HG03045 (cell line): ENCODE results near the gene LST1.
A peak's percentile ranks its signal among the peaks of the same experiment; 100 is the strongest.
"Not testable (repeated sequence)": the region's sequence is repeated elsewhere in the genome, so short reads cannot be mapped to it uniquely, and the experiment has no call there.

Experiments
- ATAC-seq: cut with Tn5 transposase; IDR thresholded peaks from one replicate; pipeline ENCODE4 v1.9.1; 2021; ENCODE audit warnings: mild to moderate bottlenecking, moderate library complexity; ENCODE audit not compliant: unreplicated experiment

LST1 gene

GRCh38 chr6:31586008-31586407 is at the start of gene LST1:
Gene LST1 (plus strand): TSS chr6:31586277. CDS start chr6:31587300, 1,023 bp downstream.
- ATAC-seq: no peak

- no peak for ATAC-seq
These were observed 47.2 kb upstream of the LST1 start for GRCh38 chr6:31538805-31539400.

- ATAC-seq: no peak
These were observed 45.4 kb upstream of the LST1 start for GRCh38 chr6:31540640-31541039.

GRCh38 chr6:31541059-31541657 is 44.9 kb upstream of the LST1 start:
- no peak for ATAC-seq

GRCh38 chr6:31541658-31542521 is 44.2 kb upstream of the LST1 start, which contains the start of gene DDX39B:
Gene DDX39B (minus strand): TSS chr6:31542003. CDS start chr6:31540532, 1,471 bp downstream.
- peak; percentile 67 for ATAC-seq

- ATAC-seq: no peak
These were observed 42.4 kb upstream of the LST1 start for GRCh38 chr6:31543639-31544038.

- ATAC-seq: no peak
These were observed 41.4 kb upstream of the LST1 start for GRCh38 chr6:31544676-31545075.

- no peak for ATAC-seq
These were observed 40.8 kb upstream of the LST1 start for GRCh38 chr6:31545291-31545690.

GRCh38 chr6:31546339-31546957 is 39.6 kb upstream of the LST1 start, which contains the start of gene ATP6V1G2:
Gene ATP6V1G2 (minus strand): TSS chr6:31546608. CDS start chr6:31546559, 49 bp downstream.
- peak; percentile 39 for ATAC-seq

- ATAC-seq: peak; percentile 74
These were observed 38.9 kb upstream of the LST1 start, which contains the start of gene NFKBIL1 for GRCh38 chr6:31546958-31547726. Gene NFKBIL1 (plus strand): TSS chr6:31547608. CDS start chr6:31547695, 87 bp downstream.

GRCh38 chr6:31547727-31548543 is 38.1 kb upstream of the LST1 start:
- no peak for ATAC-seq

- no peak for ATAC-seq
These were observed 37.6 kb upstream of the LST1 start for GRCh38 chr6:31548544-31548873.

- not testable (repeated sequence) for ATAC-seq
These were observed 34.7 kb upstream of the LST1 start for GRCh38 chr6:31551371-31551770.

GRCh38 chr6:31556307-31556706 is 29.8 kb upstream of the LST1 start:
- ATAC-seq: no peak

- no peak for ATAC-seq
These were observed 28.4 kb upstream of the LST1 start for GRCh38 chr6:31557443-31558317.

- no peak for ATAC-seq
These were observed 27.8 kb upstream of the LST1 start for GRCh38 chr6:31558318-31558625.

GRCh38 chr6:31558631-31559500 is 27.2 kb upstream of the LST1 start:
- no peak for ATAC-seq

GRCh38 chr6:31559606-31559957 is 26.5 kb upstream of the LST1 start:
- ATAC-seq: no peak
